GM06990 (cell line): ENCODE data around the gene VIP.

Source experiments
- DNase-seq: peaks from one replicate; pipeline ENCODE4 v3.0.0-alpha.2; 2011; ENCODE audit not compliant: insufficient read length; ENCODE audit errors: extremely low read depth
- H3K27me3 ChIP-seq: replicated peaks from 2 replicates; pipeline ENCODE4 v1.6.0; 2011; ENCODE audit warnings: low read length; ENCODE audit not compliant: control insufficient read depth, insufficient read depth
- H3K36me3 ChIP-seq: 2 replicates; pipeline ENCODE4 v1.5.1; 2011; ENCODE audit warnings: low read length; ENCODE audit not compliant: control insufficient read depth, insufficient read depth
- H3K4me3 ChIP-seq: replicated peaks from 2 replicates; pipeline ENCODE4 v1.5.1; 2011; ENCODE audit warnings: low read depth, mild to moderate bottlenecking, control low read depth, low read length
- CTCF ChIP-seq: IDR thresholded peaks from 2 replicates; pipeline ENCODE4 v1.5.1; 2011; ENCODE audit warnings: low read length, control low read depth, mild to moderate bottlenecking, inconsistent platforms; ENCODE audit not compliant: insufficient read depth, poor library complexity, severe bottlenecking

Gene VIP

GRCh38 chr6:152783217-152783878 lies 32.8 kb downstream of the VIP start:
- H3K27me3 ChIP-seq, result no peaks in the 10 kb centered on the region; the same call in 1 of the 2 replicates
- no peak for DNase-seq
- no peak for TF ChIP-seq CTCF
- H3K36me3 ChIP-seq, result no peaks in the 10 kb centered on the region
- H3K4me3 ChIP-seq, result no peak overlapping the region

- Histone ChIP-seq H3K27me3 (no peaks in the 10 kb centered on the region), H3K36me3 (no peaks in the 10 kb centered on the region), H3K4me3 (no peak overlapping the region)
- no peak for TF ChIP-seq CTCF
- no peak for DNase-seq
Measured at GRCh38 chr6:152794696-152795095, 44.1 kb downstream of the VIP start.

- no peak overlapping the region for H3K4me3 ChIP-seq
- H3K27me3 ChIP-seq, result no peaks in the 10 kb centered on the region
- H3K36me3 ChIP-seq, result no peaks in the 10 kb centered on the region
- TF ChIP-seq CTCF, result no peak
- no peak for DNase-seq
Measured at GRCh38 chr6:152804150-152804549, 53.6 kb downstream of the VIP start.
